ENCODE measurements around the gene IL22RA1.

The IL22RA1 gene

GRCh38 chr1:24071941-24072340, 71.0 kb downstream of the IL22RA1 start:
- no peak for DNase-seq (ENCODE audit: low read depth)

GRCh38 chr1:24070821-24071393, 72.0 kb downstream of the IL22RA1 start:
- DNase-seq (ENCODE audit: low read depth): peak; percentile 61

- DNase-seq (ENCODE audit: low read depth): no peak
Measured at GRCh38 chr1:24069817-24070216, 73.1 kb downstream of the IL22RA1 start.
